GM18907 (cell line): ENCODE measurements around the gene TUNAR.

Experiments used
- ATAC-seq: cut with Tn5 transposase; IDR thresholded peaks from one replicate; pipeline ENCODE4 v1.9.1; 2021; ENCODE audit warnings: mild to moderate bottlenecking, moderate library complexity; ENCODE audit not compliant: unreplicated experiment

Gene TUNAR

GRCh38 chr14:95910628-95911027, 34.0 kb downstream of the TUNAR start:
- ATAC-seq, result no peak

DNA sequence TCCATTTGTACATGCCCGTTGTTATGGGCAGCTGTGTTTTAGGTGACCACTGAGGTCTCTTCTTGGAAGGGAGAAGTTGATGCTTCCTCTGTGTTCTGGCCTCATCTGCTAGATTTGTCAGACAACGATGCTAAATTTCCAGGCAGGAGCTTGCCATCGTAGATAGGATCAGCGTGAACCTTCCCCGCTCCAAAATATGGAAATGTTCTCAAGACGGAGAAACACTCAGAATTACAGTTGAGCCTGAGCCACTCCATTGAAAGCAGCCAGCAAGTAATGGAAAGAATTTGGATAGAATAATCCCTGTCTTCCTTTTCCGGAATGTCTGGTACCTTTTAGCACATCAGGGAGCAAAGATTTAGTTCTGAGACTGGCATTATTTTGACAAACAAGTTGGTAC, 34.8 kb downstream of the TUNAR start:
- no peak for ATAC-seq

GRCh38 chr14:95915330-95915729, 38.7 kb downstream of the TUNAR start:
- no peak for ATAC-seq

DNA sequence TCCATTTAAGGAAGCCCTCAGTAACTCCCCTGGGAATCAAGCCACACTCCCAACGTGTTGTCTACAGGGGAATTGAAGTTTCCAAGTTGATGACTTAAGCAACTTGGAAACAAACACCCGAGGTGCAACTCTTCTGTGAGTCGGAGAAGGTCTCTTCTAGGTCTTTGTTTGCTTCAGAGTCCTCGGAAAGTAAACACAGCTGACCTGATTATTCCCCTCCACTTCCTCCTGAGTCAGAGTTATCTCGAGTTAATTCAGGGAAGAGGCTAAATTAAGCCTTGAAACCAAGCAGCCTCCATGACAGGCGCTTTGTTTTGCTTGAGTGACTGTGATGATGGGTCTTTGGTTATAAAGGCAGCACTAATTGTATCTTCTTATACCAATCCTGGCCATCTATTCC, 41.8 kb downstream of the TUNAR start:
- no peak for ATAC-seq

GRCh38 chr14:95920769-95921438, 44.3 kb downstream of the TUNAR start:
- no peak for ATAC-seq

- no peak for ATAC-seq
Observed at GRCh38 chr14:95922080-95922479, 45.4 kb downstream of the TUNAR start.

- no peak for ATAC-seq
Observed at GRCh38 chr14:95928751-95929150, 52.1 kb downstream of the TUNAR start.

GRCh38 chr14:95931384-95931783, 54.8 kb downstream of the TUNAR start:
- ATAC-seq, result no peak

DNA sequence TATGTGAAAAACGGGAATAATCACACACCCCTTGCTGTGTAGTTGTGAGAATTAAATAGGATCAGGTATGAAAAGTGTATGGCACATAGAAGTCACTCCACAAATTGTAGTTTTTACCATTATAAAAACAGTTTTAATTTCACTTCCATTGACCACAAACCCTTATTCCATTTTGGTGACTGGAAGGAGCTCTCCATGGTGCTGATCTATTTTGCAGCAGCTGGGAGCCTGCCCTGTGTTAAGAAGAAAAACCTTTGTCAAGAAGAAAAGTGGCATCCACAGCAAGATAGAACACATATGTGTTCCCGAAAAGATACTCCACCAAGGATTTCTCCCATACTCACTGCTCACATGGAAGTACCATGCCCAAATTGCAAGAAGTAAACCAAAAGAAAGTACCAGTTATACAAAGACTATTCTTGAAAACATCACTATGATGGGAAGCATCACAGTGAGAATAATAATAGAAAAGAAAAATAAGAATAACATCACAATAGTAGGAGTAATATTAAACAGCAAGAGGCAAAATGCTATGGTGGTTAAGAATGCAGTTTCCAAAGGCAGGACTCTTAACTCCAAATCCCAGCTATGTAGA, 58.7 kb downstream of the TUNAR start:
- ATAC-seq, result no peak

DNA sequence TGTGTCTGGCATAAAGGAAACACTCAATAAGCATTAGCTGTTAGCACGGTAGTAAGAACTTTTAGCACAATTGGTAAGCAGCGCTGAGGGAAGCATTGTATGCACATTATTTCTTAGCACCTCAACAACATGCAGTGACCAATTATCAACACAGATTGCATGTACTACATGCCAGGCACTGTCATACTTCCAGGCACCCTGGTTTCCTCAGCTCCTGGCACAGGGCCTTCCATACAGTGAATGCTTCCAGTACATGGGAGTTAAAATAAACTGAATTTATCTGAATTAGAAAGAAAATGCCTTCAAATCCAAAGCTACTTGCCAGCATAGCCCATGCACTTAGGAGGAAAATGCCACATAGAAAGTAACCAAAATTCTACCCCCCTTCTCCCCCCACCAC, 59.4 kb downstream of the TUNAR start:
- ATAC-seq, result no peak

- no peak for ATAC-seq
Observed at GRCh38 chr14:95939335-95939734, 62.7 kb downstream of the TUNAR start.

DNA sequence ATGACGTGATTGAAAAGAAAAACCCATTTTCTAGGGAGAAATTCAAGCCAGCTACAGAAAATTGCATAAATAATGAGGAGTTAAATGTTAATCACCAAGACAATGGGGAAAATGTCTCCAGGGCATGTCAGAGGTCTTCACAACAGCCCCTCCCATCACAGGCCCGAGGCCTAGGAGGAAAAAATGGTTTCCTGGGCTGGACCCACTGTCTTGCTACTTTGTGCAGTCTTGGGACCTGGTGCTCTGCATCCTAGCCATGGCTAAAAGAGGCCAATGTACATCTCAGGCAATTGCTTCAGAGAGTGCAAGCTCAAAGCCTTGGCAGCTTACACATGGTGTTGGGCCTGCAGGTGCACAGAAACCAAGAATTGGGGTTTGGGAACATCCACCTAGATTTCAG, 65.3 kb downstream of the TUNAR start:
- ATAC-seq, result no peak

DNA sequence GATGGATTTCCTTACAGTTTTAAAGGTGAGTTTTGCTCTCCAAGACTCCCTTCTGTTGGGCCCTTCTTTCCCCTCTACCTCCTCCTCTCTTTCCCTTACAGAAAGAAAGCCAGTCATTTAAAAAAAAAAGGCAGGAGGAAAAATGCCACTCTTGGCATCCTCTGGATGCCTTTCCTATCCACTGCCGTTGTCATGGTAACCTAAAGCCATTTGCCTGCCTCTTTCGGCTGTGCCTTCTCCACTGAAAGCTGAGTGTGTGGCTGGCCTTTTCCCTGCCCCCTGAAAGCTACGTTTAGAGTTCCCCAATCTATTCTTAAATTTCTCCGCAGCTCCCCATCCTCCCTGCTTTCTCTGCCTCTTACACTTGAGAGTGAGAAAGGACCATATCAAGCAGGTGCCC, 67.1 kb downstream of the TUNAR start:
- no peak for ATAC-seq

- no peak for ATAC-seq
Observed at GRCh38 chr14:95944462-95944861, 67.8 kb downstream of the TUNAR start.

DNA sequence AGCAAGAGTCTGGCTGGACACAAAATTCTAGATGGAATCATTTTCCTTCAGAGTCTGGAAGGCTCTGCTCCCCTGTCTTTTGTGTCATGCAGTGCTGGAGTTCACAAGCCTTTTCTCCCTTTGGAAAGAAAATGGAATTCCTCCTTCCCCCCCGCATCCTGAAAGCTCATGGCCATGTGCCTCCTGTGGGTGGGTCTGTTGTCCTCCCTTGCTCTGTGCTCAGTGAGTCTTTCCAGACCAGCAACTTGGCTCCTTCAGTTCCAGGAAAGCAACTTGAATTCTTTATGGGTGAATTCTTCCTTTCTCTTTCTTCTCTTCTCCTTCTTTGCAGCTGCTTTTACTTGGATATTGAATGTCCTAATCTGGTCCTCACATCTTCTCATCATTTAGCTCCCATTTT, 70.2 kb downstream of the TUNAR start:
- ATAC-seq, result no peak

- ATAC-seq, result no peak
Observed at GRCh38 chr14:95948558-95948981, 71.9 kb downstream of the TUNAR start.

- no peak for ATAC-seq
Observed at GRCh38 chr14:95951359-95951758, 74.7 kb downstream of the TUNAR start.

DNA sequence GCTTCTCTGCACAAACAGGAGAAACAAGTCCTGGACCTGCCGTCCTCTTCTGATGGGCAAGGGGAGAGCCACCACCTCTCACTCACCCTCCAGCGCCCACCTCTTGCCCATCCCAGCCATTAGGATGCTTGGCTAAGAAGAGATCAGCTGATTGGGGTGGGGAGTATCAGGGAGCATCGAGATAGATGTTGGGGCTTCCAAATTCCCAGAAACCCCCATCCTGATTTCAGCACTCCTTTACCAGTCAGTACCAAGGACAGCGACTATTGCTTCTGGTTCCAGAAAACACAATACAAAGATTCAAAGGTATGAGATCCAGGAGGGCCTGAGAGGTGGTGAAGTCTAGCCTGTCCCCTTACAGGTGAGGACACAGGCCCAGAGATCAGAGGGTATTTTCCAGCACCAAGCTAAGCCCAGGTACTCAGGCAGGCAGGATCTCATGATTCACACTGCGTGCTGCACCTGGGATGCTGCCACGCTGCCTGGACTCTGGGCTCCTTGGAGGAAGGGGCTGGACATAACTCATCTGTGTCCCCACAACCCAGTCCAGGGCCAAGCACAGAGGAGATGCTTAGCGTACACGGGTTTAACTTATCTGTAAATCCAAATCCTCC, 76.6 kb downstream of the TUNAR start:
- no peak for ATAC-seq

GRCh38 chr14:95956601-95957460, 80.2 kb downstream of the TUNAR start:
- peak; percentile 43 for ATAC-seq

DNA sequence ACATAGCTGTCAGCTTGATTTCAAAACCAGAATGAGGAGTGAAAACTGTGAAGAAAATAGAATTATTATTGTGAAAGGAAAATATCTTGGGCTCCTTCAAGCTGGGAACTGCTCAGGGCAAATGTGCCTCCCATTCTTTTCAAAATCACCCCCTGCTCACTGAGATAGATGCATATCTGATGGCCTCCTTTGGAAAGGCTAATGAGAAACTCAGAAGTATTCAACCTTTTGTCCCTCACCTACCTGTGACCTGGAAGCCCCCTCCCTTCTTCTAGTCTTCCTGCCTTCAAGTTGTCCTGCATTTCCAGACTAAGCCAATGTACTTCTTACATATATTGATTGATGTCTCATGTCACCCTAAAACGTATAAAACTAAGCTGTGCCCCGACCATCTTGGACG, 81.5 kb downstream of the TUNAR start:
- no peak for ATAC-seq

DNA sequence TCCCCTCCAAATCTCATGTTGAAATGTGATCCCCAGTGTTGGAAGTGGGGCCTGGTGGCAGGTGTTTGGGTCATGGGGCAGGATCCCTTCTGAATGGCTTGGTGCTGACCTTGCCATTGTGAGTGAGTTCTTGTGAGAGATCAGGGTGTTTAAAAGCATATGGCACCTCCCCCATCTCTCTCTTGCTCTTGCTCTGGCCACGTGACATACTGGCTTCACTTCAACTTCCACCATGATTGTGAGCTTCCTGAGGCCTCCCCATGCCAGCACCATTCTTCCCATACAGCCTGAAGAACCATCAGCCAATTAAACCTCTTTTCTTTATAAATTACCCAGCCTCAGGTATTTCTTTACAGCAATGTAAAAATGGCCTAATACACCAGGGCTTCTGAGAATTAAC, 82.7 kb downstream of the TUNAR start:
- ATAC-seq, result no peak

DNA sequence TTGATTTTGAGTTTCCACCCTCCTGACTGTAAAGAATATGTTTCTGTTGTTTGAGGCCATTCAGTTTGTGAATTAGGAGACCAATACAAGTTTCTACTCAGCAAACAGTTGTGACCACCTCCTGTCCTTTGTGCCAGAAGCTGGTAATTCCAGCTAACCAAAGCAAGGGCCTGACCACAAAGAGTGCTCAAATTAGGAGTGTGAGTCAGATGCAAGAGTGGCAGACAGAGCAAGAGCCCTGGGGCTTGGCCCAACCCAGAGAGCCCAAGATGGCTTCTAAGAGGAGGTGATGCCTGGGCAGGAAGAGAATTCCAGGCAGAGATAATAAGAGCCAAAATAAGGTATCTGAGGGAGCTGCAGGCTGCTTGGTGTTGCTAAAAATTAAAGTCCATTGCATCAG, 84.8 kb downstream of the TUNAR start:
- no peak for ATAC-seq
